ENCODE results near the gene CCDC85C. TPM values are rescaled to one million over a fixed set of nuclear protein-coding genes. Genes with fewer than 3 reads are reported as not detected.
A peak's percentile ranks its signal among the peaks of the same experiment; 100 is the strongest.

Gene CCDC85C
- total RNA-seq, 1 experiment from 2014 or later, result 35.8 TPM

DNA sequence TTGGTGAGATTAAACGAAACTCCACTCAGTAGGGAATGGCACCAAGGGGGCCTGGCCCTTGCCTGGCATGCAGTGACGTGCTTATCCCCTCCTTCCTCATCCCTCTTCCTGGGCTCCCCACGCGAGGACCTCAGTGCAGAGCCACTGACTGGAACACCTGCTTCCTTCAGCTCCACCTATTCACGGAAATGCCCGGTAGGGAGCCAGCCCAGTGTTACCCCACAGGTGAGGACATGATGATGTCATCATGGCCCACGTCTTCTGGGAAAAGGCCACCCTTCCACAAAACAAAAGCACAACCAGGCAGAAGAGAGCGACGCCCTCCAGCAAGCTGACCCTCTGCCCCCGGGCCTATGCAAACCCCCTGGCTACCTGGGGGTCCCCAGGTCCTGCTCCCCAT, 42.1 kb downstream of the CCDC85C start (continued):
- TF ChIP-seq, protein P1, sequence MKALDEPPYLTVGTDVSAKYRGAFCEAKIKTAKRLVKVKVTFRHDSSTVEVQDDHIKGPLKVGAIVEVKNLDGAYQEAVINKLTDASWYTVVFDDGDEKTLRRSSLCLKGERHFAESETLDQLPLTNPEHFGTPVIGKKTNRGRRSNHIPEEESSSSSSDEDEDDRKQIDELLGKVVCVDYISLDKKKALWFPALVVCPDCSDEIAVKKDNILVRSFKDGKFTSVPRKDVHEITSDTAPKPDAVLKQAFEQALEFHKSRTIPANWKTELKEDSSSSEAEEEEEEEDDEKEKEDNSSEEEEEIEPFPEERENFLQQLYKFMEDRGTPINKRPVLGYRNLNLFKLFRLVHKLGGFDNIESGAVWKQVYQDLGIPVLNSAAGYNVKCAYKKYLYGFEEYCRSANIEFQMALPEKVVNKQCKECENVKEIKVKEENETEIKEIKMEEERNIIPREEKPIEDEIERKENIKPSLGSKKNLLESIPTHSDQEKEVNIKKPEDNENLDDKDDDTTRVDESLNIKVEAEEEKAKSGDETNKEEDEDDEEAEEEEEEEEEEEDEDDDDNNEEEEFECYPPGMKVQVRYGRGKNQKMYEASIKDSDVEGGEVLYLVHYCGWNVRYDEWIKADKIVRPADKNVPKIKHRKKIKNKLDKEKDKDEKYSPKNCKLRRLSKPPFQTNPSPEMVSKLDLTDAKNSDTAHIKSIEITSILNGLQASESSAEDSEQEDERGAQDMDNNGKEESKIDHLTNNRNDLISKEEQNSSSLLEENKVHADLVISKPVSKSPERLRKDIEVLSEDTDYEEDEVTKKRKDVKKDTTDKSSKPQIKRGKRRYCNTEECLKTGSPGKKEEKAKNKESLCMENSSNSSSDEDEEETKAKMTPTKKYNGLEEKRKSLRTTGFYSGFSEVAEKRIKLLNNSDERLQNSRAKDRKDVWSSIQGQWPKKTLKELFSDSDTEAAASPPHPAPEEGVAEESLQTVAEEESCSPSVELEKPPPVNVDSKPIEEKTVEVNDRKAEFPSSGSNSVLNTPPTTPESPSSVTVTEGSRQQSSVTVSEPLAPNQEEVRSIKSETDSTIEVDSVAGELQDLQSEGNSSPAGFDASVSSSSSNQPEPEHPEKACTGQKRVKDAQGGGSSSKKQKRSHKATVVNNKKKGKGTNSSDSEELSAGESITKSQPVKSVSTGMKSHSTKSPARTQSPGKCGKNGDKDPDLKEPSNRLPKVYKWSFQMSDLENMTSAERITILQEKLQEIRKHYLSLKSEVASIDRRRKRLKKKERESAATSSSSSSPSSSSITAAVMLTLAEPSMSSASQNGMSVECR (CRISPR knock-in tag; IDR thresholded peaks at IDR 0.05; ENCODE audit: borderline replicate concordance), result no peak
- TF ChIP-seq, protein P2, sequence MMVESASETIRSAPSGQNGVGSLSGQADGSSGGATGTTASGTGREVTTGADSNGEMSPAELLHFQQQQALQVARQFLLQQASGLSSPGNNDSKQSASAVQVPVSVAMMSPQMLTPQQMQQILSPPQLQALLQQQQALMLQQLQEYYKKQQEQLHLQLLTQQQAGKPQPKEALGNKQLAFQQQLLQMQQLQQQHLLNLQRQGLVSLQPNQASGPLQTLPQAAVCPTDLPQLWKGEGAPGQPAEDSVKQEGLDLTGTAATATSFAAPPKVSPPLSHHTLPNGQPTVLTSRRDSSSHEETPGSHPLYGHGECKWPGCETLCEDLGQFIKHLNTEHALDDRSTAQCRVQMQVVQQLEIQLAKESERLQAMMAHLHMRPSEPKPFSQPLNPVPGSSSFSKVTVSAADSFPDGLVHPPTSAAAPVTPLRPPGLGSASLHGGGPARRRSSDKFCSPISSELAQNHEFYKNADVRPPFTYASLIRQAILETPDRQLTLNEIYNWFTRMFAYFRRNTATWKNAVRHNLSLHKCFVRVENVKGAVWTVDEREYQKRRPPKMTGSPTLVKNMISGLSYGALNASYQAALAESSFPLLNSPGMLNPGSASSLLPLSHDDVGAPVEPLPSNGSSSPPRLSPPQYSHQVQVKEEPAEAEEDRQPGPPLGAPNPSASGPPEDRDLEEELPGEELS (CRISPR knock-in tag; IDR thresholded peaks at IDR 0.05), result no peak
- TF ChIP-seq MXD4 (CRISPR knock-in tag; IDR thresholded peaks at IDR 0.05; ENCODE audit: borderline replicate concordance) (no peak), IRF2 (CRISPR knock-in tag; IDR thresholded peaks at IDR 0.05; ENCODE audit: borderline replicate concordance, low read depth) (no peak), FOXJ3 (CRISPR knock-in tag; IDR thresholded peaks at IDR 0.05; ENCODE audit: borderline replicate concordance) (no peak)

DNA sequence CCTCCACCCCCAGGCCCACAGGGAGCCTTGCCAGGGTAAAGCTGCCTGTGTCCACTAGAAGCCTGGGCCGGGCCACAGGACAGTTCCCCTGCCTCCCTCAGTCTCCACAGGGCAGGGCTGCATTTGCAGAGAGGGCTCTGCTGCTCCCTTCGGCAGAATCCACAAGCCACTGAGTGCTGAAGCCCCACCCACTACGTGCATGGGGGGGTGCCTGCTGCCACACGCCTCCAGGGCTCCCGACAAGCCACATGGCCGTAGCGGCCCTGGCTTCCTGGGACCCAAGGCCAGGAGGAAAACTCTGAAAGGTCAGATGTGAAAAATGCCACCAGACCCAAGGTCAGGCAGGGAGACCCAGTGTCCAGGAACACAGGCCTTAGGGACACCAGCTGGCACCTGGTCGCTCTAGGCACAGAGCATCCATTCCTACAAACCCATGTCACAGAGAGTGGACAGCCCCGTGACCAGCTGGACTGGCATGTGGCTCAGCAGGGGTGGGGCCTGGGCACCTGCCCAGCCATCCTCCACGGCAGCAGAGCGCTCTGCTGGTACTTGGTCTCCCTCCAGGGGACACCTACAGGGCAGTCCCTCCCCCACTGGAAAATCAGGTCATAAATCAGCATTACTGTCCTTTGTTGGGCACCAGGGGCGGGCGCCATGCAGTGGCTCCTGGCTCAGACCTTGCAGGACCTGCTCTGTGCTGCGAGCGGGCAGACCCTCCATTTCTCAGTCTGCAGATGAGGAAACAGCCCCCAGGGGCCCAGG, 42.9 kb downstream of the CCDC85C start:
- Mint-ChIP-seq H3K4me3 (no peak overlapping the region), H3K27ac (peak overlapping the region; percentile 23; the same call in 1 of the 2 replicates), H3K36me3 (no peaks in the 10 kb centered on the region; the same call in 1 of the 2 replicates), H3K9me3 (peaks cover 4% of the 10 kb centered on the region; the same call in 1 of the 2 replicates), H3K27me3 (ENCODE audit: low read depth) (no peaks in the 10 kb centered on the region), H3K4me1 (peaks cover 51% of the 10 kb centered on the region)
- ChIA-PET CTCF (interaction anchor here (1.9 to 3.9 kb wide), 2 partner anchors 33 to 67 kb away, joined by 4 to 14 read pairs; no protein-coding TSS in a partner anchor), POLR2A (no interaction called here)
- ATAC-seq (no peak), DNase-seq (ENCODE audit: low spot score) (no peak)
- TF ChIP-seq TP53 (CRISPR knock-in tag; IDR thresholded peaks at IDR 0.05) (no peak), JAZF1 (CRISPR knock-in tag; IDR thresholded peaks at IDR 0.05) (no peak), ETV6 (CRISPR knock-in tag; IDR thresholded peaks at IDR 0.05) (no peak), HMGA2 (CRISPR knock-in tag; IDR thresholded peaks at IDR 0.05) (no peak), MLX (CRISPR knock-in tag; IDR thresholded peaks at IDR 0.05) (no peak), ZMAT4 (CRISPR knock-in tag; IDR thresholded peaks at IDR 0.05) (no peak), ZNF416 (CRISPR knock-in tag; IDR thresholded peaks at IDR 0.05) (no peak), TEAD4 (CRISPR knock-in tag; IDR thresholded peaks at IDR 0.05) (no peak), NFE2L1 (CRISPR knock-in tag; IDR thresholded peaks at IDR 0.05) (no peak), ERG (CRISPR knock-in tag; IDR thresholded peaks at IDR 0.05) (no peak), CREB1 (CRISPR knock-in tag; IDR thresholded peaks at IDR 0.05) (no peak), ZNF138 (CRISPR knock-in tag; conservative IDR thresholded peaks at IDR 0.05) (no peak), ZNF671 (CRISPR knock-in tag; IDR thresholded peaks at IDR 0.05) (no peak), PRRX2 (CRISPR knock-in tag; IDR thresholded peaks at IDR 0.05) (no peak), MXD4 (CRISPR knock-in tag; IDR thresholded peaks at IDR 0.05; ENCODE audit: borderline replicate concordance) (no peak)
- TF ChIP-seq, protein P3, sequence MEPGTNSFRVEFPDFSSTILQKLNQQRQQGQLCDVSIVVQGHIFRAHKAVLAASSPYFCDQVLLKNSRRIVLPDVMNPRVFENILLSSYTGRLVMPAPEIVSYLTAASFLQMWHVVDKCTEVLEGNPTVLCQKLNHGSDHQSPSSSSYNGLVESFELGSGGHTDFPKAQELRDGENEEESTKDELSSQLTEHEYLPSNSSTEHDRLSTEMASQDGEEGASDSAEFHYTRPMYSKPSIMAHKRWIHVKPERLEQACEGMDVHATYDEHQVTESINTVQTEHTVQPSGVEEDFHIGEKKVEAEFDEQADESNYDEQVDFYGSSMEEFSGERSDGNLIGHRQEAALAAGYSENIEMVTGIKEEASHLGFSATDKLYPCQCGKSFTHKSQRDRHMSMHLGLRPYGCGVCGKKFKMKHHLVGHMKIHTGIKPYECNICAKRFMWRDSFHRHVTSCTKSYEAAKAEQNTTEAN (CRISPR knock-in tag; IDR thresholded peaks at IDR 0.05), result no peak
- TF ChIP-seq, protein P1 (CRISPR knock-in tag; IDR thresholded peaks at IDR 0.05; ENCODE audit: borderline replicate concordance), result no peak
